ENCODE measurements around the gene TEX9. TPM values are rescaled to one million over a fixed set of nuclear protein-coding genes. Genes with fewer than 3 reads are reported as not detected.

Gene TEX9
- total RNA-seq, 1 experiment from 2014 or later = 8.4 TPM

GRCh38 chr15:56356616-56357015 is 8.6 kb upstream of the TEX9 start:
- H3K79me2 ChIP-seq (ENCODE audit: insufficient read depth, low read length) = no peaks in the 10 kb centered on the region
- no peak overlapping the region for H3K23ac ChIP-seq (ENCODE audit: insufficient read length, low read depth, low read length)
- H3K4ac ChIP-seq (ENCODE audit: low read depth, low read length) = no peak overlapping the region
- DNase-seq = no peak
- no peak overlapping the region for H3T11ph ChIP-seq (ENCODE audit: low read length)
- WGBS (ENCODE audit: extremely low coverage, insufficient read length, low lambda C conversion rate) = no CpG with 5 or more reads among the region's 2 CpGs
- no peak overlapping the region for H3K14ac ChIP-seq (ENCODE audit: insufficient read depth, low read length)
- no peaks in the 10 kb centered on the region for H3K27me3 ChIP-seq (ENCODE audit: insufficient read depth, low read length)
- no peak overlapping the region for H3K27ac ChIP-seq (ENCODE audit: insufficient read length, low read depth, low read length)
- H3K18ac ChIP-seq (ENCODE audit: insufficient read length, low read depth, low read length) = no peak overlapping the region
- H3K9me3 ChIP-seq (ENCODE audit: control insufficient read depth, low read depth, low read length) = no peaks in the 10 kb centered on the region
- no peak overlapping the region for H2BK20ac ChIP-seq (ENCODE audit: low read depth, low read length, poor library complexity, severe bottlenecking)
- H2BK12ac ChIP-seq (ENCODE audit: insufficient read length, low read depth, low read length) = no peak overlapping the region
- H3K23me2 ChIP-seq (ENCODE audit: insufficient read length, low read depth, low read length, poor library complexity, severe bottlenecking) = no peaks in the 10 kb centered on the region
- H2BK15ac ChIP-seq (ENCODE audit: low read depth, low read length) = no peak overlapping the region
- H3K4me1 Mint-ChIP-seq = peaks cover 6 to 13% of the 10 kb centered on the region in 2 experiments
- no peak overlapping the region for H2AK5ac ChIP-seq (ENCODE audit: insufficient read length, low read length)
- H3K27me3 Mint-ChIP-seq (ENCODE audit: low read depth) = no peaks in the 10 kb centered on the region
- H2BK5ac ChIP-seq (ENCODE audit: insufficient read length, low read length) = no peak overlapping the region
- H3K4me2 ChIP-seq (ENCODE audit: insufficient read depth, insufficient read length, low read length) = no peak overlapping the region
- no peak overlapping the region for H2AFZ ChIP-seq (ENCODE audit: low read length)
- 0 out of 7 replicates have a peak, but pooled peaks cover 0 to 1% (median 0%) of the 10 kb centered on the region in 3 experiments for H3K36me3 Mint-ChIP-seq (ENCODE audit: insufficient read depth in 1 of 3, low read depth in 3 of 3)
- no peaks in the 10 kb centered on the region for H3K4me1 ChIP-seq (ENCODE audit: insufficient read depth, low read length)
- H3K4me3 Mint-ChIP-seq = no peak overlapping the region
- no peak overlapping the region for H2BK120ac ChIP-seq (ENCODE audit: low read depth, low read length, poor library complexity, severe bottlenecking)
- no peak overlapping the region for H4K91ac ChIP-seq (ENCODE audit: insufficient read length, low read depth, low read length)
- no peaks in the 10 kb centered on the region for H3K79me1 ChIP-seq (ENCODE audit: insufficient read depth, low read depth, low read length, poor library complexity, severe bottlenecking)
- no peak overlapping the region for H4K8ac ChIP-seq (replicated peaks; ENCODE audit: insufficient read length, low read depth, low read length)
- H3K9ac ChIP-seq (ENCODE audit: extremely low read depth, insufficient read length, low read length) = no peak overlapping the region
- H3K9me3 Mint-ChIP-seq = peaks cover 0 to 2% of the 10 kb centered on the region in 2 experiments; a peak in 1 of 5 replicates
- no peak overlapping the region for H4K5ac ChIP-seq (ENCODE audit: insufficient read length, low read depth, low read length)
- H4K20me1 ChIP-seq (ENCODE audit: control insufficient read depth, insufficient read depth, insufficient read length) = no peaks in the 10 kb centered on the region
- no peak for TF ChIP-seq CTCF (conservative IDR thresholded peaks at IDR 0.05)
- H3K27ac Mint-ChIP-seq = no peak overlapping the region
- H3K56ac ChIP-seq (ENCODE audit: insufficient read length, low read depth, low read length) = no peak overlapping the region
